ENCODE data around the gene SLC23A1.

The SLC23A1 gene

DNA sequence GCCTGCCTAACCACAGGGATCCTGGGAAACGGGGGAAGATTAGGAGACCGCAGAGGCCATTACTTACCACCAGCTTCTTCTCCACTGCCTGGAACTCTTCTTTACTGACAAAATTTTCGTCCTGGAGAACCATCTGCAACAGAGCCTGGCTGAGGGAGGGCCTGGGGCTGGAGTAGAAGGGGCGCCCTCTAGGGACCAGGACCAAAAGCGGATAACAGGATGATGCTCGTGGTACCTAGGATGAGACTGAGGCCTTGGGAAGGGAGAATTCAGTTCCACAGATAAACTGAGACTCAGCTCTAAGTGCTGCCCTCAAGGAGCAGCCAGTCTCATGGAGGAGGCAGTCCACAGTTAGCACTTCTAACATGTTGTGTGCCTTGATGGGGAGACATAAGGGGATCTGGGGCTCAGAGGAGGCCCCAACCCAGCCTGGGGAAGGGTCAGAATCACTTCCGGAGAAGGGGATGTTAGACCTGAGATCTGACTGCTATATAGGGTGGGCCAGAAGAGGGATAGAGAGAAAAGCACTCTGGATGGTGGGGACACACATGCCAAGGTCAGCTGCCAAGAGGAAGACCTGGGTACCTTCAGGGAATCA is 19.6 kb upstream of the SLC23A1 start:
- Histone ChIP-seq H3K14ac (ENCODE audit: low read length) (no peak overlapping the region), H2BK12ac (ENCODE audit: low read length) (no peak overlapping the region), H4K91ac (ENCODE audit: low read depth, low read length, poor library complexity) (no peak overlapping the region), H3K4me2 (ENCODE audit: insufficient read depth, low read length, poor library complexity, severe bottlenecking) (no peak overlapping the region), H3K36me3 (replicated peaks in 1 of 2; ENCODE audit: control insufficient read depth in 2 of 2, insufficient read depth in 2 of 2, low read length in 2 of 2) (peaks cover 3 to 18% of the 10 kb centered on the region in 2 donors), H2AFZ (ENCODE audit: low read length) (no peak overlapping the region), H2BK5ac (ENCODE audit: low read length) (no peak overlapping the region), H3K4ac (ENCODE audit: low read length) (no peak overlapping the region), H4K8ac (ENCODE audit: low read depth, low read length) (no peak overlapping the region), H3K27ac (replicated peaks; ENCODE audit: low read length) (no peak overlapping the region), H3K27me3 (ENCODE audit: control insufficient read depth in 3 of 3, insufficient read depth in 3 of 3, low read depth in 1 of 3, low read length in 3 of 3) (no peaks in the 10 kb centered on the region), H3K9me3 (replicated peaks in 1 of 2; ENCODE audit: control insufficient read depth in 2 of 2, insufficient read depth in 1 of 2, low read depth in 1 of 2, low read length in 2 of 2) (no peaks in the 10 kb centered on the region), H2BK120ac (ENCODE audit: low read depth, low read length) (no peak overlapping the region), H2AK5ac (ENCODE audit: low read depth, low read length) (no peak overlapping the region), H2BK15ac (ENCODE audit: low read length) (no peak overlapping the region), H3K18ac (ENCODE audit: low read length) (no peak overlapping the region), H3K4me3 (ENCODE audit: low read length in 2 of 2) (no peak overlapping the region), H3K23ac (ENCODE audit: low read depth, low read length, poor library complexity) (no peak overlapping the region), H3K79me1 (ENCODE audit: low read depth, low read length) (no peaks in the 10 kb centered on the region), H3K4me1 (ENCODE audit: control insufficient read depth in 2 of 2, insufficient read depth in 1 of 2, low read depth in 1 of 2, low read length in 2 of 2) (peaks cover 4 to 6% of the 10 kb centered on the region in 2 donors), H3K9ac (ENCODE audit: low read depth, low read length, poor library complexity) (no peak overlapping the region)
- no peak for DNase-seq (ENCODE audit: low spot score)
- WGBS, 2 donors (ENCODE audit: extremely low coverage in 2 of 2, insufficient read length in 2 of 2, insufficient replicate concordance in 1 of 2): no CpG with 5 or more reads among the region's 7 CpGs

DNA sequence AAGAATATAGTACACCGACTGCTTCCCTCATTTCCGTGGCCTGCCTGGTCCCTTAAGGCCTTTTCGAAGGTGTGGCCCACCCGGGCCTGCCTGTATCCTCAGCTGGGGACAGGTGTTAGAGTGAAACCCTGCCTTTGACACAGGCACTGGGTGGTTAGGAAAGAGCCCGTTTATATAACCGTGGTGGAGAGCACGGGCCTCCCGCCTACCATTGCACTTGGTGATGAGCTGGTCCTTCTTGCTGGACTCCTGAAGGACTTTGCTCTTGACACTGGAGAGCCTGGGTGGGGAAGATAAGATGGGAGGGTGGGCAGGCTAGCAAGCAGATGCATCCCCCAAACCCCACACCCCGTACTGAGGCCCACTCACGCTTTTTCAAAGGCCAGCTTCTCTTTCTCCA is 18.4 kb upstream of the SLC23A1 start:
- Histone ChIP-seq H3K79me1 (ENCODE audit: low read depth, low read length) (no peaks in the 10 kb centered on the region), H2BK15ac (ENCODE audit: low read length) (no peak overlapping the region), H3K4me2 (ENCODE audit: insufficient read depth, low read length, poor library complexity, severe bottlenecking) (no peak overlapping the region), H2AK5ac (ENCODE audit: low read depth, low read length) (no peak overlapping the region), H2BK120ac (ENCODE audit: low read depth, low read length) (no peak overlapping the region), H3K4ac (ENCODE audit: low read length) (no peak overlapping the region), H3K9me3 (replicated peaks in 1 of 2; ENCODE audit: control insufficient read depth in 2 of 2, insufficient read depth in 1 of 2, low read depth in 1 of 2, low read length in 2 of 2) (no peaks in the 10 kb centered on the region), H3K27me3 (ENCODE audit: control insufficient read depth in 3 of 3, insufficient read depth in 3 of 3, low read depth in 1 of 3, low read length in 3 of 3) (no peaks in the 10 kb centered on the region), H3K36me3 (replicated peaks in 1 of 2; ENCODE audit: control insufficient read depth in 2 of 2, insufficient read depth in 2 of 2, low read length in 2 of 2) (peaks cover 3 to 18% of the 10 kb centered on the region in 2 donors), H3K18ac (ENCODE audit: low read length) (no peak overlapping the region), H3K14ac (ENCODE audit: low read length) (no peak overlapping the region), H2AFZ (ENCODE audit: low read length) (no peak overlapping the region), H3K27ac (replicated peaks; ENCODE audit: low read length) (no peak overlapping the region), H3K4me1 (ENCODE audit: control insufficient read depth in 2 of 2, insufficient read depth in 1 of 2, low read depth in 1 of 2, low read length in 2 of 2) (peaks cover 4 to 6% of the 10 kb centered on the region in 2 donors), H4K91ac (ENCODE audit: low read depth, low read length, poor library complexity) (no peak overlapping the region), H3K4me3 (ENCODE audit: low read length in 2 of 2) (no peak overlapping the region), H2BK12ac (ENCODE audit: low read length) (no peak overlapping the region), H3K23ac (ENCODE audit: low read depth, low read length, poor library complexity) (no peak overlapping the region), H4K8ac (ENCODE audit: low read depth, low read length) (no peak overlapping the region), H2BK5ac (ENCODE audit: low read length) (no peak overlapping the region), H3K9ac (ENCODE audit: low read depth, low read length, poor library complexity) (no peak overlapping the region)
- no CpG with 5 or more reads among the region's 10 CpGs for WGBS, 2 donors (ENCODE audit: extremely low coverage in 2 of 2, insufficient read length in 2 of 2, insufficient replicate concordance in 1 of 2)
- no peak for DNase-seq (ENCODE audit: low spot score)

GRCh38 chr5:139399501-139400121 is 16.5 kb upstream of the SLC23A1 start:
- Histone ChIP-seq H4K91ac (ENCODE audit: low read depth, low read length, poor library complexity) (no peak overlapping the region), H3K4me1 (ENCODE audit: control insufficient read depth in 2 of 2, insufficient read depth in 1 of 2, low read depth in 1 of 2, low read length in 2 of 2) (peaks cover 4 to 6% of the 10 kb centered on the region in 2 donors), H2BK15ac (ENCODE audit: low read length) (no peak overlapping the region), H3K9ac (ENCODE audit: low read depth, low read length, poor library complexity) (no peak overlapping the region), H3K79me1 (ENCODE audit: low read depth, low read length) (no peaks in the 10 kb centered on the region), H3K4me3 (ENCODE audit: low read length in 2 of 2) (no peak overlapping the region), H4K8ac (ENCODE audit: low read depth, low read length) (no peak overlapping the region), H3K18ac (ENCODE audit: low read length) (no peak overlapping the region), H2AK5ac (ENCODE audit: low read depth, low read length) (no peak overlapping the region), H2BK5ac (ENCODE audit: low read length) (no peak overlapping the region), H3K23ac (ENCODE audit: low read depth, low read length, poor library complexity) (no peak overlapping the region), H3K4me2 (ENCODE audit: insufficient read depth, low read length, poor library complexity, severe bottlenecking) (no peak overlapping the region), H3K9me3 (replicated peaks in 1 of 2; ENCODE audit: control insufficient read depth in 2 of 2, insufficient read depth in 1 of 2, low read depth in 1 of 2, low read length in 2 of 2) (no peaks in the 10 kb centered on the region), H2BK12ac (ENCODE audit: low read length) (no peak overlapping the region), H3K27ac (replicated peaks; ENCODE audit: low read length) (no peak overlapping the region), H3K14ac (ENCODE audit: low read length) (no peak overlapping the region), H2AFZ (ENCODE audit: low read length) (no peak overlapping the region), H3K36me3 (replicated peaks in 1 of 2; ENCODE audit: control insufficient read depth in 2 of 2, insufficient read depth in 2 of 2, low read length in 2 of 2) (peaks cover 3 to 18% of the 10 kb centered on the region in 2 donors), H3K4ac (ENCODE audit: low read length) (no peak overlapping the region), H2BK120ac (ENCODE audit: low read depth, low read length) (no peak overlapping the region), H3K27me3 (ENCODE audit: control insufficient read depth in 3 of 3, insufficient read depth in 3 of 3, low read depth in 1 of 3, low read length in 3 of 3) (peaks cover 5 to 13% (median 12%) of the 10 kb centered on the region in 3 experiments)
- no peak for DNase-seq (ENCODE audit: low spot score)
- no CpG with 5 or more reads among the region's 6 CpGs for WGBS, 2 donors (ENCODE audit: extremely low coverage in 2 of 2, insufficient read length in 2 of 2, insufficient replicate concordance in 1 of 2)

GRCh38 chr5:139397921-139398320 is 14.8 kb upstream of the SLC23A1 start:
- no peak overlapping the region for H3K23ac ChIP-seq (ENCODE audit: low read depth, low read length, poor library complexity)
- no peak overlapping the region for H2BK15ac ChIP-seq (ENCODE audit: low read length)
- no peak overlapping the region for H3K27ac ChIP-seq (replicated peaks; ENCODE audit: low read length)
- no peak overlapping the region for H2BK120ac ChIP-seq (ENCODE audit: low read depth, low read length)
- no peak overlapping the region for H3K9ac ChIP-seq (ENCODE audit: low read depth, low read length, poor library complexity)
- no peak overlapping the region for H4K8ac ChIP-seq (ENCODE audit: low read depth, low read length)
- no peak overlapping the region for H2BK5ac ChIP-seq (ENCODE audit: low read length)
- no peak overlapping the region for H2AK5ac ChIP-seq (ENCODE audit: low read depth, low read length)
- H3K4me3 ChIP-seq (ENCODE audit: low read length in 2 of 2): no peak overlapping the region
- H3K36me3 ChIP-seq (replicated peaks in 1 of 2; ENCODE audit: control insufficient read depth in 2 of 2, insufficient read depth in 2 of 2, low read length in 2 of 2): peaks cover 3 to 18% of the 10 kb centered on the region in 2 donors
- H3K18ac ChIP-seq (ENCODE audit: low read length): no peak overlapping the region
- H3K79me1 ChIP-seq (ENCODE audit: low read depth, low read length): no peaks in the 10 kb centered on the region
- no peak overlapping the region for H2BK12ac ChIP-seq (ENCODE audit: low read length)
- H4K91ac ChIP-seq (ENCODE audit: low read depth, low read length, poor library complexity): no peak overlapping the region
- no peak overlapping the region for H3K4me2 ChIP-seq (ENCODE audit: insufficient read depth, low read length, poor library complexity, severe bottlenecking)
- no peak for DNase-seq (ENCODE audit: low spot score)
- H3K4ac ChIP-seq (ENCODE audit: low read length): no peak overlapping the region
- no peak overlapping the region for H3K14ac ChIP-seq (ENCODE audit: low read length)
- no peak overlapping the region for H2AFZ ChIP-seq (ENCODE audit: low read length)
- no CpG with 5 or more reads among the region's 6 CpGs for WGBS, 2 donors (ENCODE audit: extremely low coverage in 2 of 2, insufficient read length in 2 of 2, insufficient replicate concordance in 1 of 2)
- peaks cover 22 to 30% (median 29%) of the 10 kb centered on the region in 3 experiments for H3K27me3 ChIP-seq (ENCODE audit: control insufficient read depth in 3 of 3, insufficient read depth in 3 of 3, low read depth in 1 of 3, low read length in 3 of 3)
- peaks cover 0 to 2% of the 10 kb centered on the region in 2 donors for H3K4me1 ChIP-seq (ENCODE audit: control insufficient read depth in 2 of 2, insufficient read depth in 1 of 2, low read depth in 1 of 2, low read length in 2 of 2)
- H3K9me3 ChIP-seq (replicated peaks in 1 of 2; ENCODE audit: control insufficient read depth in 2 of 2, insufficient read depth in 1 of 2, low read depth in 1 of 2, low read length in 2 of 2): peaks cover 0 to 12% of the 10 kb centered on the region in 2 donors
